ENCODE measurements around the gene KDM3A. TPM values are rescaled to one million over a fixed set of nuclear protein-coding genes. Genes with fewer than 3 reads are reported as not detected.

Gene KDM3A
- total RNA-seq, 1 experiment from 2014 or later = 52.6 TPM

DNA sequence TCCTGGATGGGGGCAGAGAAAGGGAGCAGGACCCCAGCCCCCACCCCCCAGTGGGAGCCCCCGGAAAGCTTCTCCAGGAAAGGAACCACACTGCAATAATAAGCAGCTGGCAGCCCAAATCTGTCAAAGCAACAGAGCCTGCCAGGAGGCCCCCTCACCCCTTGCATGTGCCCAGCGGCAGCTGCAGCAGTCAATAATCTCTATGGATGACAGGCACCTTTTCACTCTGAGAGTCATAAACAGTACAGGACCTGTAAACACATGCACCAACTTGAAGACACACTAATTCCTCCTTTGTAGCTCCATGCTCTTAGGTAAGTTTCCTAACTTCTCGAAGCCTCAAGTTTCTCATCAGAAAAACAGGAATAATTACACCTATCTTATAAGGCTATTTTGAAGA, 26.2 kb upstream of the KDM3A start:
- Histone ChIP-seq H3K79me2 (ENCODE audit: insufficient read depth, low read length) (no peaks in the 10 kb centered on the region), H3K9me2 (ENCODE audit: insufficient read depth) (no peaks in the 10 kb centered on the region), H3K9me3 (ENCODE audit: control insufficient read depth in 1 of 2, insufficient read depth in 1 of 2, low read depth in 1 of 2, low read length in 2 of 2) (no peaks in the 10 kb centered on the region), H2AFZ (ENCODE audit: low read depth, low read length, poor library complexity, severe bottlenecking) (no peak overlapping the region), H3K36me3 (ENCODE audit: control insufficient read depth in 1 of 2, insufficient read depth in 2 of 2, low read length in 2 of 2) (no peaks in the 10 kb centered on the region), H3K27me3 (ENCODE audit: insufficient read depth, low read length) (no peaks in the 10 kb centered on the region), H3K4me1 (ENCODE audit: control insufficient read depth in 1 of 2, insufficient read depth in 2 of 2, low read length in 2 of 2) (no peaks in the 10 kb centered on the region), H3K27ac (ENCODE audit: low read depth, low read length) (no peak overlapping the region), H4K20me1 (ENCODE audit: insufficient read depth) (no peaks in the 10 kb centered on the region), H3K4me2 (ENCODE audit: low read length) (no peak overlapping the region), H3K4me3 (replicated peaks in 1 of 2; ENCODE audit: low read depth in 1 of 2, low read length in 2 of 2) (no peak overlapping the region), H3K9ac (ENCODE audit: low read length) (no peak overlapping the region)
- ChIA-PET POLR2A (interaction anchor here (1.2 kb wide), 1 partner anchor 26 kb away, joined by 3 read pairs; the partner anchor contains the start of gene KDM3A), RAD21 (ENCODE audit: low non-redundant PET in 1 of 2, low total read pairs in 2 of 2, uncharacterized antibody in 2 of 2, unreplicated experiment in 2 of 2) (no interaction called here), CTCF (no interaction called here)
- intact Hi-C loops (cut with micrococcal nuclease) = no loop called here
- no TSS peak for BruUV-seq (replicated peaks)
- no peak for TF ChIP-seq SRF (IDR thresholded peaks at IDR 0.05; ENCODE audit: low read depth)
- no peak for ATAC-seq
- DNase-seq (ENCODE audit: low read depth, low spot score) = no peak

DNA sequence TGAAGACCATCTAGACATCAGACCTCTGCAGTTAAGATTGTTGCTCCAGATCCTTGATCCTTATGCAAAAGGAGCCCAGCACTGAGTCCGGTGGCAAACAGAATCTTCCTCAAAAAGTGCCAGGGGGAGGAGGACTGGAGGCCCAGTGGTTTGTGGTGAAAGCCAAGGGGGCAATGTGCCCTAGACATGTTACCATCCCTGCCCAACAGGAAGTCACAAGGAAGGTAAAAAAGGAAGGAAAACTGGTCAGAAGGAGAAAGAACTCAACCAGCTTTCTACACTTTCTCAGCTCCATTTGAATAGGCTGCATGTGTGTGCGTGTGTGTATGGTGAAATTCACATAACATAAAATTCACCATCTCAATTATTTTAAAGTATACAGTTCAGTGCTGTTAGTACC, 25.0 kb upstream of the KDM3A start:
- Histone ChIP-seq H3K4me1 (ENCODE audit: control insufficient read depth in 1 of 2, insufficient read depth in 2 of 2, low read length in 2 of 2) (no peaks in the 10 kb centered on the region), H3K4me2 (ENCODE audit: low read length) (no peak overlapping the region), H3K79me2 (ENCODE audit: insufficient read depth, low read length) (no peaks in the 10 kb centered on the region), H2AFZ (ENCODE audit: low read depth, low read length, poor library complexity, severe bottlenecking) (no peak overlapping the region), H4K20me1 (ENCODE audit: insufficient read depth) (no peaks in the 10 kb centered on the region), H3K36me3 (ENCODE audit: control insufficient read depth in 1 of 2, insufficient read depth in 2 of 2, low read length in 2 of 2) (no peaks in the 10 kb centered on the region), H3K4me3 (replicated peaks in 1 of 2; ENCODE audit: low read depth in 1 of 2, low read length in 2 of 2) (no peak overlapping the region), H3K9me2 (ENCODE audit: insufficient read depth) (no peaks in the 10 kb centered on the region), H3K9me3 (ENCODE audit: control insufficient read depth in 1 of 2, insufficient read depth in 1 of 2, low read depth in 1 of 2, low read length in 2 of 2) (no peaks in the 10 kb centered on the region), H3K27me3 (ENCODE audit: insufficient read depth, low read length) (no peaks in the 10 kb centered on the region), H3K27ac (ENCODE audit: low read depth, low read length) (no peak overlapping the region), H3K9ac (ENCODE audit: low read length) (no peak overlapping the region)
- POLR2A ChIA-PET = no interaction called here
- intact Hi-C loops (cut with micrococcal nuclease) = no loop called here
- no peak for DNase-seq (ENCODE audit: low read depth, low spot score)
- BruUV-seq (replicated peaks) = no TSS peak
- CTCF ChIA-PET = no interaction called here
- ATAC-seq = no peak
- TF ChIP-seq, protein P1, sequence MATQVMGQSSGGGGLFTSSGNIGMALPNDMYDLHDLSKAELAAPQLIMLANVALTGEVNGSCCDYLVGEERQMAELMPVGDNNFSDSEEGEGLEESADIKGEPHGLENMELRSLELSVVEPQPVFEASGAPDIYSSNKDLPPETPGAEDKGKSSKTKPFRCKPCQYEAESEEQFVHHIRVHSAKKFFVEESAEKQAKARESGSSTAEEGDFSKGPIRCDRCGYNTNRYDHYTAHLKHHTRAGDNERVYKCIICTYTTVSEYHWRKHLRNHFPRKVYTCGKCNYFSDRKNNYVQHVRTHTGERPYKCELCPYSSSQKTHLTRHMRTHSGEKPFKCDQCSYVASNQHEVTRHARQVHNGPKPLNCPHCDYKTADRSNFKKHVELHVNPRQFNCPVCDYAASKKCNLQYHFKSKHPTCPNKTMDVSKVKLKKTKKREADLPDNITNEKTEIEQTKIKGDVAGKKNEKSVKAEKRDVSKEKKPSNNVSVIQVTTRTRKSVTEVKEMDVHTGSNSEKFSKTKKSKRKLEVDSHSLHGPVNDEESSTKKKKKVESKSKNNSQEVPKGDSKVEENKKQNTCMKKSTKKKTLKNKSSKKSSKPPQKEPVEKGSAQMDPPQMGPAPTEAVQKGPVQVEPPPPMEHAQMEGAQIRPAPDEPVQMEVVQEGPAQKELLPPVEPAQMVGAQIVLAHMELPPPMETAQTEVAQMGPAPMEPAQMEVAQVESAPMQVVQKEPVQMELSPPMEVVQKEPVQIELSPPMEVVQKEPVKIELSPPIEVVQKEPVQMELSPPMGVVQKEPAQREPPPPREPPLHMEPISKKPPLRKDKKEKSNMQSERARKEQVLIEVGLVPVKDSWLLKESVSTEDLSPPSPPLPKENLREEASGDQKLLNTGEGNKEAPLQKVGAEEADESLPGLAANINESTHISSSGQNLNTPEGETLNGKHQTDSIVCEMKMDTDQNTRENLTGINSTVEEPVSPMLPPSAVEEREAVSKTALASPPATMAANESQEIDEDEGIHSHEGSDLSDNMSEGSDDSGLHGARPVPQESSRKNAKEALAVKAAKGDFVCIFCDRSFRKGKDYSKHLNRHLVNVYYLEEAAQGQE (IDR thresholded peaks at IDR 0.05; ENCODE audit: low read depth) = no peak
- TF ChIP-seq FOSL1 (IDR thresholded peaks at IDR 0.05; ENCODE audit: low read depth) = no peak
- no peak for TF ChIP-seq JUND (IDR thresholded peaks at IDR 0.05)
- no peak for TF ChIP-seq SRF (IDR thresholded peaks at IDR 0.05; ENCODE audit: low read depth)
- no peak for TF ChIP-seq POLR2A (IDR thresholded peaks at IDR 0.05; ENCODE audit: borderline replicate concordance, extremely low read depth, insufficient read depth, insufficient read length)
- TF ChIP-seq SP1 (IDR thresholded peaks at IDR 0.05; ENCODE audit: low read depth) = no peak
- TF ChIP-seq ZNF274 (IDR thresholded peaks at IDR 0.05; ENCODE audit: low read depth, low read length) = no peak
- TF ChIP-seq EZH2phosphoT487 (IDR thresholded peaks at IDR 0.05; ENCODE audit: borderline replicate concordance) = no peak
- no peak for TF ChIP-seq CBX3 (IDR thresholded peaks at IDR 0.05; ENCODE audit: low read depth)
- no peak for TF ChIP-seq ZFX (IDR thresholded peaks at IDR 0.05)
- no peak for TF ChIP-seq RAD21 (IDR thresholded peaks at IDR 0.05; ENCODE audit: low read depth)
- TF ChIP-seq, protein P2, sequence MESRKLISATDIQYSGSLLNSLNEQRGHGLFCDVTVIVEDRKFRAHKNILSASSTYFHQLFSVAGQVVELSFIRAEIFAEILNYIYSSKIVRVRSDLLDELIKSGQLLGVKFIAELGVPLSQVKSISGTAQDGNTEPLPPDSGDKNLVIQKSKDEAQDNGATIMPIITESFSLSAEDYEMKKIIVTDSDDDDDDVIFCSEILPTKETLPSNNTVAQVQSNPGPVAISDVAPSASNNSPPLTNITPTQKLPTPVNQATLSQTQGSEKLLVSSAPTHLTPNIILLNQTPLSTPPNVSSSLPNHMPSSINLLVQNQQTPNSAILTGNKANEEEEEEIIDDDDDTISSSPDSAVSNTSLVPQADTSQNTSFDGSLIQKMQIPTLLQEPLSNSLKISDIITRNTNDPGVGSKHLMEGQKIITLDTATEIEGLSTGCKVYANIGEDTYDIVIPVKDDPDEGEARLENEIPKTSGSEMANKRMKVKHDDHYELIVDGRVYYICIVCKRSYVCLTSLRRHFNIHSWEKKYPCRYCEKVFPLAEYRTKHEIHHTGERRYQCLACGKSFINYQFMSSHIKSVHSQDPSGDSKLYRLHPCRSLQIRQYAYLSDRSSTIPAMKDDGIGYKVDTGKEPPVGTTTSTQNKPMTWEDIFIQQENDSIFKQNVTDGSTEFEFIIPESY (IDR thresholded peaks at IDR 0.05; ENCODE audit: extremely low read depth, insufficient replicate concordance, low read length) = no peak
- no peak for TF ChIP-seq CEBPB (IDR thresholded peaks at IDR 0.05; ENCODE audit: low read depth)
- no peak for TF ChIP-seq EZH2 (IDR thresholded peaks at IDR 0.05)
- no peak for TF ChIP-seq EGR1 (IDR thresholded peaks at IDR 0.05; ENCODE audit: low read depth)
- RAD21 ChIA-PET (ENCODE audit: low non-redundant PET in 1 of 2, low total read pairs in 2 of 2, uncharacterized antibody in 2 of 2, unreplicated experiment in 2 of 2) = no interaction called here
